HepG2 (cell line): Measurements from ENCODE around the gene PC. TPM values are rescaled to one million over a fixed set of nuclear protein-coding genes. Genes with fewer than 3 reads are reported as not detected.

Experiments used
- DZIP1 ChIP-seq: sonication (generic); formaldehyde crosslinking; IDR thresholded peaks from 2 replicates; pipeline ENCODE4 v1.5.0; 2020; ENCODE audit warnings: mild to moderate bottlenecking, missing genetic modification reagents
- GABPA ChIP-seq, 2 experiments: IDR thresholded peaks; 2 replicates each; pipeline ENCODE4 v1.6.1; 2011 to 2016; ENCODE audit warnings: low read depth in 2 of 2, low read length in 1 of 2, missing biosample characterization in 1 of 2, missing genetic modification characterization in 1 of 2
- HNRNPLL ChIP-seq: fragments of 200-400 bp; formaldehyde crosslinking; IDR thresholded peaks from 2 replicates; pipeline ENCODE4 v1.6.1; 2017; ENCODE audit warnings: mild to moderate bottlenecking, low read depth, low read length; ENCODE audit not compliant: poor library complexity, severe bottlenecking
- MYNN ChIP-seq: sonication (generic); formaldehyde crosslinking; IDR thresholded peaks from 2 replicates; pipeline ENCODE4 v1.4.0; 2020; ENCODE audit warnings: mild to moderate bottlenecking, low read depth, missing genetic modification reagents
- REXO4 ChIP-seq: sonication (generic); formaldehyde crosslinking; IDR thresholded peaks from 2 replicates; pipeline ENCODE4 v1.8.0; 2022; ENCODE audit warnings: missing genetic modification reagents, mild to moderate bottlenecking, borderline replicate concordance
- SMC3 ChIP-seq: IDR thresholded peaks from 2 replicates; pipeline ENCODE4 v1.6.1; 2011; ENCODE audit warnings: low read length, improper control_type of control experiment
- ZNF280D ChIP-seq: sonication (generic); formaldehyde crosslinking; IDR thresholded peaks from 2 replicates; pipeline ENCODE4 v1.5.1; 2020; ENCODE audit warnings: mild to moderate bottlenecking, missing genetic modification reagents
- ZNF30 ChIP-seq: sonication (generic); formaldehyde crosslinking; IDR thresholded peaks from 2 replicates; pipeline ENCODE4 v1.5.0; 2020; ENCODE audit warnings: mild to moderate bottlenecking, missing genetic modification reagents
- ZNF407 ChIP-seq: sonication (generic); formaldehyde crosslinking; IDR thresholded peaks from one replicate; pipeline ENCODE4 v1.5.1; 2020; ENCODE audit warnings: mild to moderate bottlenecking, missing genetic modification reagents; ENCODE audit errors: not compliant biosample characterization
- polyA plus RNA-seq, 8 experiments: library from polyadenylated mRNA; depleted of rRNA in 3 of 8; stranded (reverse) in 7 of 8; unstranded in 1 of 8; fragments of >200 nt; fragmentation: Illumina TruSeq in 4 of 8; extraction: Trizol in 4 of 8; gene quantifications; 2 replicates each; pipeline versions ENCODE4 v1.2.1 to v1.2.3, GENCODE V29; 2011 to 2016; ENCODE audit warnings: low read depth in 4 of 8, missing spikeins in 1 of 8, mixed read lengths in 1 of 8; ENCODE audit not compliant: insufficient read depth in 1 of 8
- total RNA-seq, 5 experiments: library from RNA; depleted of rRNA; stranded (reverse); fragments of >200 nt; fragmentation: Illumina TruSeq; extraction: Trizol; gene quantifications; 2 replicates each; pipeline ENCODE4 v1.2.3, GENCODE V29; 2016; ENCODE audit warnings: low read depth in 1 of 5

PC gene
- total and polyA plus RNA-seq, 2 of the 13 experiments (the other 11 are each of a cell fraction or from before 2014, with no cell fraction given) = 29.0 to 39.0 TPM

DNA sequence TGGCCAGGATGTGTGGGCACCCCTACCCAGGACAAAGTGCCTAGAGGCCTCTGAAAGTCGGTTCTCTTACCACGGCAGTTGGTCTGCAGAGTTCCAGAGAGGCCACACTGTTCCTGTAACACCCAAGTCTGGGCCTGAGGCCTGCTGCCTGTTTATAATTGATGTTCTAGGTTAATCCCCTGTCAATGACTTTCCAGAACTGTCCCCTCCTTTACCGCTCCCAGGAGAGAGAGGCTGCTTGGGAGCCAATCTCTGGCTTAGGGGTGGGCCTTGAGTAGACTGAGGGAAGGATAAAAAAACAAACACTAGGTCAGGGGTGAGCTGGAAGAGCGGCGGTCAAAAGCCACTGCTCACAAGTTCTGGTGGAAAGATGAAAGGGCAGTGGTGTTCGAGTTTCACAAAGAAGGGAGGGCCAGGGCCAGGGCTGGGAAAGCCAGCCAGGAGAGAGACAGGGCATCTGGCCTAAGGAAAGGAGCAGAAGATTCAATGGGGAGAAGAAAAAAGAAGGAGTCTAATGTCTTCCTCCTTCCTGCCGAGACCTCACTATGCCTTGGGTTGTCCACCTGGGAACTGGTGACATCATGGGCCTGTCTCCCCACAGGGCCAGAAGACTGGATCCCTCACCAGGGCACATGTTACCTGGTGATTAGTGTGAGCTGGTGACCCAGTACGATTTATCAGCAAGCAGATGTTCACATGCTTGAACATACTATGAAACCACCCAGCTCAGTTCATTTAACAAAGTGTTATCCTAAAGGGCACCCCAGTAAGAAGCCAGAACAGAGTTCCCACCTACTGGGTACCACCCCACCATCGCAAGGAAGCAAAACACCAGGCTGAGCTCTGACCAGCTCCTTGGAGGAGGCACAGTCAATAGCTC is 50.2 kb downstream of the PC start (continued):
- no peak for TF ChIP-seq GABPA (IDR thresholded peaks at IDR 0.05; ENCODE audit: low read depth, low read length)
- TF ChIP-seq GABPA (CRISPR knock-in tag; IDR thresholded peaks at IDR 0.05; ENCODE audit: low read depth) = no peak
- no peak for TF ChIP-seq ZNF30 (CRISPR knock-in tag)
- TF ChIP-seq ZNF407 = no peak
- TF ChIP-seq REXO4 (CRISPR knock-in tag) = no peak
- TF ChIP-seq DZIP1 (CRISPR knock-in tag) = no peak
- no peak for TF ChIP-seq ZNF280D (CRISPR knock-in tag)
- no peak for TF ChIP-seq HNRNPLL
- TF ChIP-seq SMC3 = peak; percentile 3; the same call in 1 of the 2 replicates
- TF ChIP-seq MYNN (CRISPR knock-in tag) = no peak
